ENCODE results near the gene NECAB3.

NECAB3 gene

DNA sequence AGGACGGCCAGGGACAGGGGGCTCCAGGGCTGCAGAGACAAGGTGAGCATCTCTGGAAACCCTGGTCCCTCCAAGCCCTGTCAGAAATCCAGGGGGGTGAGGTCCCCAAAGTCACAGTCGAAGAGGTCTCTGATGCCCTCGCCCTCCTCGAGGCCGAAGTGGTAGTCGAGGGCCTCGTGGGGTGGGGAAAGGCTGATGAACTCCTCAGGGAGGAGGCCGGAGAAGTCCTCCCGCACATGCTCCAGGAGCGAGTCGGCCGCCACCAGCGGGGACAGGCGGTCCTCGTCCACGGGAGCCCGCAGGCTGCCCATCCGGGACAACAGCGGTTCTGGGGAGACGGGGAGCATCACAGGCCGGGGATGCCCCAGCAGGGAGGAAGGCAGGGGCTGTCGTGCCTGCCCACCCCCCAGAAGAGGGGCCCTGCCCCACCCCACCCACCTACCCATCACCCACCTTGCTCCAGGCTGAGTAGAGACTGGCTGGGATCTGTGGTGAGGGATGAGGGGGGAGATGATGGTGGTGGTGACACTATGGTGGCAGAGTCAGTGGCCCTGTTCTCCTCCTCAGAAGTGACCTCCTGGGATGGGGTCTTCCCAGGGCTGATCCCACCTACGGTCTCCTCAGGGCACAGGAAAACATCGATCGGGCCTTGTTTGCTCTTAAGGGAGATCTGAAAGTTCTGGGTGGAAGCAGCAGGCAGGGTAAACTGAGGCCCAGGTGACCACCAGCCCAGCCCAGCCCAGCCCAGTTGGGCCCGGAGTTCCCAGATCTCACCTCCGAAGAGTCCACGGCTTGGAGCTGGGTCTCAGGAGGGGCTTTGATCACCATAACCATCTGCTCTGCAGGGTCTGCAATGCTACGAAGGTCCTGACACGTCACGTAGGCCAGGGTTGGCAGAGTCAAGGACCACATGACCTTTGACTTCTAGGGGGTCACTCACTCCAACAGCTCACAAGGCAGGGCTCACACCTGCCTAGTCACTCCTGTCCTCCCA, 2.7 kb upstream of the NECAB3 start:
- DNase-seq (ENCODE audit: low spot score), result no peak

DNA sequence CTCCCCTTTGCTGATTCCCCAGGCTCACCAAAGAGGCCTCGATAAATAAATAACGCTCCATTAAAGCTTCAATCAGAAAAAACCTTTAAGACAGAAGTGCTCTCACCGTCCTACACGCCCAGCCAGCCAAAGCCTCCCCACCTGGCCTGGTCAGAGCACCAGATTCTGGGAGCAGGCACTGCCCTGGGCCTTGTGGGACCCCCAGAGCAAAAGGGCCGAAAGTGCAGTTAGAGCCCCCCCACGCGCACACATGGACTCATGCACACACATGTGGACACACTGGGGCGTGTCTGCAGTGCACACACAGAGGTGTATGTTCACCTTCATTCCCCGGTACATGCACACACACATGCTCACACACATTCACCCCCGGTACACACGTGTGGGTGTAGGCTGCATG, 1.9 kb upstream of the NECAB3 start:
- DNase-seq (ENCODE audit: low spot score), result no peak

DNA sequence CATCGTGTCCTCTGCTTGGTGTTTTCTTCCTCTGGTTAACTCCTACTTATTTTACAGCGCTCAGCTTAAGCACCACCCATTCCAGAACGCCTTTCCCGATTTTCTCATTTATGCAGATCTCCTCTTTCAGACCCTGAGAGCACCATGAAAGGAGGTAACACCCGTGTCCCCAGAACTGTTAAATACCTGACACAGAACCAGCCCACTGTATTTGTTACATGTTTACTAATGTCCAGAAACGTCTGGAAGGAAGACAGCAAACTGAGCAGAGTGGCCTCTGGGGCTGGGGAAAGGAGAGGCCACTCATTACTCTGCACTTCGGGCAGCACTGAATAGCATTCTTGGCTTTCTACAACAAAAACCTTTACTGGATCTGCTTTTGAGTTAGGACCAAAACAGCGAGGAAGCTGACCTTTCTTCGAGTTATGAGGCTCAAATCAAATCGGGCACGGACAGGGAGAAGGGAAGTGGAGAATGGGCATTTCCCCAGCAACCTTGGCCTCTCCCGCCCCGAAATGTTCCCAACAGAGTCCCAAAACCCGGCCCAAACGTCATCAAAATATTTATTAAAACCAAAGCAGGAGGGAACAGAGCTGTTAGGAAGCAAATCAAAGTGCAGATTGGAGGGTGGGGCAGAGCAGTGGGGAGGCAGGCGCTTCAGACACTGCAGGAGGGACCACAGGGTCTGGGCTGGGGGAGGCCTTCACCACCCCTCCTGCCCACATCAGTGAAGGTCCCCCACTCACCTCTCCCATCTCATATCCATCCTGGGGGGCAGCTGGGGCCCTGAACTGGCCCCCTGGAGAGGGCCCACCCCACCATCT, 1.1 kb upstream of the NECAB3 start:
- DNase-seq (ENCODE audit: low spot score), result peak; percentile 34

DNA sequence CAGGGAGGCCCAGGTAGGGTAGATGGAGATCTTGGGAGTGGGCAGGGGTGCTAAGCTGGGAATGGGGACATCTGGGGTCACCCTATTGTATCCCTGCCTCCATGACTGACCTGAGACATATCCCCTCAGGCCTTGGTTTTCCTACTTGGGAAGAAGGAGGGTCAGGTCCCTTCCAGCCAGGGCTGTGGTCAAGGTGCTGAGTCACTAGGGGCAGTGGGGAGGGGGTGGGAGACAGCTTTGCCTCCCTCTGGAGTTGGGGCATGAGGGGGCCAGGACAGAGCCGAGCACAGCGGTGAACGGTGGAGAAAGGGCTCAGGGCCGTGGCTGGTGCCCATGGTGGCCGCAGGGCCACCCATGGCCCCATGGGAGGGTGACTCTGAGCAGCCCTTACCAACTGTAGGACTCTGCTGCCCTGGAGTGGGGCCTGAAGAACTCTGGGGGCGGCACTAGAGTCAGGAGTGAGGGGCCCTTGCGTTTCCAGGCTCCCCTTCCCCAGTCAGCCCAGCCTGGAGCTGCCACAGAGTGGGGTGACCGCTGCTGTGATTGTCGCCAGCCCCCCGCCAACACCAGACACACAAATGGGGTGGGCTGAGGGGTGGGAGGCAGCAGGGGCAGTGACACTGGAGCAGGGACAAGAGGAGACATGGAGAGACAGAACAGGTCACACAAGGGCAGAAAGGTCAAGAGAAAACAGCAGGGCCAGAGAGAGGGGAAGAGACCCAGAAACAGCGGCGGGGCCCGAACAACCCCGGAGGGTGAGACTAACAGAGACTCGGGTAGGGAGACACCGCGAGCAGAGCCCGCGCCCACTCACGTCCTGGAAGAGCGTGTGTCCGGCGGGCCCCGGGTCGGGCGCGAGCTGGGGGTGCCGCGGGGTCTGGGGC, 576 bp downstream of the NECAB3 start:
- no peak for DNase-seq (ENCODE audit: low spot score)

DNA sequence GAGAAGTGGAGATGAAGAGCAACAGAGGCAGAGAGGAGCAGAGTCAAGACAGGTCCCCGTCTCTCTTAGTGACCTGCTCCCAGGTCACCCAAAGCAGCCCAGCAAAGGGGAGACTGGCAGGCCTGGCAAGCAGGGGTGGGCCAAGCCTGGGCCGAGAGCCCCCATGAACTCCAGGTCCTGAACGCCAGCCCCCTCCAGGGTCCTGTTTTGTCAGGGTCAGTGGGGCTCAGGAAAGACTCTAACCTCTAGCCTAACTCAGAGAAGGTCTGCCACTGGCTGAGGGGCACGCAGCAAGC, 1.2 kb downstream of the NECAB3 start:
- DNase-seq (ENCODE audit: low spot score), result no peak

DNA sequence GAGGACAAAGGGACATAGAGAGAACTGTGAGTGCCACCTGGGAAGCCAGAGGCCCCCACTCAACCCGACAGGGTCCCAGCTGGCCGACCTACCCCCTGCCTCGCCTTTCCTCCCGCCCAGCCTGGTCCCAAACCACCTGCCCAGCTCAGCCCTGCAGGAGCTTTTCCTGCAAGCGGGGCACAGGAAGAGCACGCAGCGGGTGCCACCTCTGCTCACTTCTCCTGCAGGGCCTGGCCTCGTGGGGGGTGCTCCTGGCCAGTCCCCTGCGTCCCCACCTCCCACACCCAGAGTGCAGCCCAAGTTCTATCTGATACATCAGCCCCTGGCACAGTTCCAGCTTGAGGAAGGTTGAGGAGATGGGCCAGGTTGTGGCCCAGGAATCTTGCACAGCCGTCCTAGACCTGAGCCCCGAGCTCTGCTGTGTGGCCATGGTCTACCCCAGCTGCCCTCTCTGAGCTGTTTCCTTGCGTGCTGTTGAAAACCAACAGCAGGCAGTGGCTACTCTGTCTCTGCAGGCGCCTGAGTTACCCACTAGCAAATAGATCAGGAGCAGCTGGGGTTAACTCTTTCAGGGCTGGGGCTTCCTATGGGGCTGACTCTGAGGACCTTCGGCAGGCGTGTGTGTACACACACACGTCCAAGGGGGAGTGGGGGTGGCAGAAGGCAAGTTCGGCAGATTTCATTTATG, 1.7 kb downstream of the NECAB3 start:
- DNase-seq (ENCODE audit: low spot score), result no peak

DNA sequence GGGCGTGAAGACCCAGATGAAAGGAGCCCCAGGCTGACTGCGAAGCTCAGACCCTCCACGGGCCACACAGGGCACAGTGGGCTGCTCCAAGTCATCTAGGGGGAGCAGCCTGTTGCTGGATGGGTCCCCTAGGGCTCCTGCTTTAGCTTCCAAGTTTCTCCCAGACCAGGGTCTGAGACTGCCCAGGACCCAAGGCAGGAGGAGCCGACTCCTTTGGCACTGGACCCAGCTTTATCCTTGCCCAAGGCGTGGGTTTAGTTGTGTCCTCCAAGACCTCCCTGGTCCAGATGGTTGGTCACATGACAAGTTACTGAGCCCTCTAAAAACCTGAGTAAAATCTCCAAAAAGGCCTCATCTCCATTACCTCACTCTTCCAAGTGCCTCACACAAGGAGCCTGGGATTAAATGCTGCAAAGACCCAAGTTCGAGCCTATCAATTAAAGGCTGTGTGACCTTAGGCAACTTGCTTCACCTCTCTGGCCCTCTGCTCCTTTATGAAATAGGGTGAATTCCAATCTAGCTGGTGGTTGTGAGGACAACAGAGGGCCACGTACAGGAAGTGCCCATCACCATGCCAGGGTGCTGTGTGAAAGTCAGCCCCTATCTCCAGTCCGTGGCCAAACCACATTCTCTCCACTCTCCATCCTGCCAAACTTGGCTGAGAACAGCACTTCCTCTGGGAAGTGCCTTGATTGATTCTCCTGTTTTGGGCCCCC, 2.5 kb downstream of the NECAB3 start:
- no peak for DNase-seq (ENCODE audit: low spot score)

DNA sequence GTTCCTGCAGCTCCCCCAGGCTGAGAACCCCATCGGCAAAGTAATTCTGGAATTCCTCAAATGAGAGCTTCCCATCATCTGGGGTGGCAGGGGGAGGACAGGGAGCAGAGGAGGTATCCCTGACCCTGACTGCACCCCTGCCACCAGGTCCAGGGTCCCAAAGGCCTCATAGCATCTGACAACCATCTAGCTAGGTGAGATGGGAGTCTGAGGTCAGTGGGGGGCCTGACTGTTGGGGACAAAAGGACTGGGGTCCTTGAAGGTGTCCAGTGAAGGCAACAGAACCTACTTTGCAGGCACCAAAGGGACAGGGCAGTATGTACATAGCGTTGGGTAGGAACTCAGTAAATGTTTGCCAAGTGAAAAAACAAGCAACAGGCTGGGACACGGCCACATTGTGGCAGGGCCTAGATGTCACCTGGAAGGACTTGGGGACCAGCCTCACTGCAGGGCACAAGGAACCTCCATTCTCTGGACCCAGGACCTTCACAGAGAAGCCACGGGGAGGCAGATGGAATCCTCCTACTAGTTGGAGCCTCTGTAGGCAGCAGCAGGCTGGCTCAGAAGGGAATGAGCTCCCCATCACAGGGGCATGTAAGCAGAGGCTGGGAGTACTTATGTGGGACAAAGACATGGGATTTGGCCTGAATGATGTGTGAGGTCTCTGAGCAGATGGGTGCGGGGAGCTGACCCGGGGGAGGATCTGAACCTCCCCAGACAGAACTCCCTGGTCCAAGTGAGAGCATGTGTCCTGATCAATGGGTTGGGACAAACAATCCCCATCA, 3.3 kb downstream of the NECAB3 start:
- DNase-seq (ENCODE audit: low spot score), result no peak

DNA sequence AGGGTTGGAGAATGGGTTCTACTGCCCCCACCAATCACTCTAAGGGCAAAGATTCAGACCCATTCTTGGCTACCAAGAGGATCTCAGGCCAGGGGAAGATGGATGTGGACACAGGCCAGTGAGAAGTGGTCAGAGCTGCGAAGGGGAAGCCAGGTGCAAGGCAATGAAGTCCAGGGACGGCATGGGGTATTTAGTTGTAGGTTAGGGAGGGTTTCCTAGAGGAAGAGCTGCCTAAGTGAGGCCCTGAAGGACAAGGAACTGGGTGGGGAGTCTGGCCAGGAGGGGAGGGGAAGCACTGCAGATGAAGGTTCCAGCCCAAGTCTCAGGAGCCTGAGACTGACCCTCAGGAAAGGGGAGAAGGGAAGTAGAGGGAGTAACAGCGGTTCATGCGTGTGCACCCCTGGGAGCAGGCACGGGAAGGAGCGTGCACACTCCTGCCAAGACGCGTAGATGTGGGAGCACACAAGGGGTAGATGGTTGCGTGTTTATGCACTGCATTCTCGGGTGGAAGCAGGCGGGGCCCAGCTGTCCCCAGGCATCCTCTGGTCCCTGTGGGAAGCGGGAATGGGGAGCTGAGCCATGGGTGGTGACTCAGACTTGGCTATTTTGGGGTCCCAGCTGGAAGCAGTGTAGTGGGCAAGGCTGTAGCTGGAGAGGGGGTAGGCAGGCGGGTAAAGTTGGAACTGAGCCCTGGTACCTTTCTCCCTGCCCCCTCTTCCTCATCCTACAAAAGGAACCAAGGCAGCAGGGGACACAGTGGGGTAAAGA, 4.2 kb downstream of the NECAB3 start:
- DNase-seq (ENCODE audit: low spot score), result no peak

DNA sequence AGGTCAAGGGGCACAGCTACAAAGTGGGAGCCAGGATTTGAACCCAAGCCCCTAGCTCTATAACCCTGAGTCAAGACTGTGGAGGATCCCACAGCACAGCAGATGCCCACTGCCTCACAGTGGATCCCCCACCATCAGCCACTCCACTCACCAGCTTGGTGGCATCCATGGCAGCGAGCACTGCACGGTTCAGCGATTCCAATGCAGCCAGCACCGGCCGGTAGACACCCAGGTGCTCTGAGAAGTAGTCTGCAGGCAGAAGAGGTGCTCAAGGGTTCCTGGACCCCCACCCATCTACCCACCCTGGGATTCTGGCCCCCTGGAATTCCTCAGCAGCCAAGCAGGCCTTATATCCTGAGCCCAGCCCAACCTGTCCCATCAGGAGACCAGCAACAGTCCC, 5.0 kb downstream of the NECAB3 start:
- no peak for DNase-seq (ENCODE audit: low spot score)

DNA sequence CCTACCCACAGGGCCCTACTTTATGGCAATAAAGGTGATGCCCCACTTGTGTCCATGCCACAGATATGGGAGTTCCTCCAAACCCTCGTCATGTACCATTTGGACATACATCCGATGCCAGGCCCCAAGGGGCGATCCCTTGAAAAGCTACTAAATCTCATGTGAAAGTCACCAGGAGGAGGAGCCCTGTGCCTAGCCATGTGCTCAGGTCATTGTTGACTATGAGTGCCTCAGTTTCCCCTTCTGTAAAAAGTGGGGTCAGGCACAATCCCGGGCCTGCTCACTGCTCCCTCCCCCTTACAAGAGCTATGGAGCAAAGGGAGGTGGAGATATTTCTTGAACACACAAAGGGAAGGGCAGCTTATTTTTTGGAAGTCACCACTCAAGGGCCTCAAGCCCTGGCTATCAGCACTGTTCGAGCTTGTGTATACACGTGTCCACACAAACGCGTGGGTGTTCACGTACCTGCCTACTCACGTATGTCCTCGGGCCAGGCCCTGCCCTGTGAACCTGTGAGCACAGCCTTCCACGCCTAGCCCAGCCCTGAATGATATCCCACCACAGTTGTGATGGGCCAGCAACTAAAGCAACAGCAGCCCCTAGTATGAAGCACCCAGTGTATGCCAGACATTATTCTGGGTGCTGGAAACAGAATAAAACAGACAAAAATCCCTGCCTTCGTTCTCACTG, 5.6 kb downstream of the NECAB3 start:
- no peak for DNase-seq (ENCODE audit: low spot score)

DNA sequence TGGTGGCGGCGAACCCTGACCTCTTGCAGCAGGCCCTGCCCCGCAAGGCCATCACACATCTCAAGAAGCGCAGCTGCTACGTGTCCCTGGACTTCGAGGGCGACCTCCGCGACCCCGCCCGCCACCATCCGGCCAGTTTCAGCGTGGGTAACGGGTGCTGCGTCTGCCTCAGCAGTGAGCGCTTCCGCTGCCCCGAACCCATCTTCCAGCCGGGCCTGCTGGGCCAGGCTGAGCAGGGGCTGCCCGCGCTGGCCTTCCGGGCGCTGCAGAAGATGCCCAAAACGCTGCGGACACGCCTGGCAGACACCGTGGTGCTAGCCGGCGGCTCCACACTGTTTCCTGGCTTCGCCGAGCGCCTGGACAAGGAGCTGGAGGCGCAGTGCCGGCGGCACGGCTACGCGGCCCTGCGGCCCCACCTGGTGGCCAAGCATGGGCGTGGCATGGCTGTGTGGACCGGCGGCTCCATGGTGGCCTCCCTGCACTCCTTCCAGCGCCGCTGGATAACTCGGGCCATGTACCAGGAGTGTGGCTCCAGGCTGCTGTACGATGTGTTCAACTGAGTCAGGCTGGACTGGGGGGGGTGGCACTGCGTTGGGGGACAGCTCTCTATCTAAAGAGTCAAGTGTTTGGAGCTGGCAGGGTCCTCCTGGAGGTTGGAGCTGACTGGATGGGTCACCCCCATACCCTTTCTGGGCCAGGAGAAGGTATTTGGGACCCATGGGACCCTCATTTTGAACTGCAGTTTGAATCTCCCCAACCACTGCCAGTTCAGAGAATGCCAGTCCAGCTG, 6.4 kb downstream of the NECAB3 start:
- DNase-seq (ENCODE audit: low spot score), result peak; percentile 84

DNA sequence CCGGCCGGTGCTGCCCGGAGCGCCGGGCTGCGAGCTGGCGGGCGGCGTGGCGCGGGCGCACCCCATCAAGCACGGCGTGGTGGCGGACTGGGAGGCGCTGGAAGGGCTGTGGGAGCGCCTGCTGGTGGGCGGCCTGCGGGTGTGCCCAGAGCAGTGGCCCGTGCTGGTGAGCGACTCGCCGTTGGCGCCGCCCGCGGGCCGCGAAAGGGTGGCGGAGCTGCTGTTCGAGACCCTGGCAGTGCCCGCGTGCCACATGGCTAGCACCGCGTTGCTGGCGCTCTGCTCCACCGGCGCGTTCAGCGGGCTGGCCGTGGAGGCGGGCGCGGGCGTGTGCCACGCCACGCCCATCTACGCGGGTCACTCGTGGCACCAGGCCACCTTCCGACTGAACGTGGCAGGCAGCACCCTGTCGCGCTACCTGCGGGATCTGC, 7.0 kb downstream of the NECAB3 start:
- DNase-seq (ENCODE audit: low spot score), result no peak

DNA sequence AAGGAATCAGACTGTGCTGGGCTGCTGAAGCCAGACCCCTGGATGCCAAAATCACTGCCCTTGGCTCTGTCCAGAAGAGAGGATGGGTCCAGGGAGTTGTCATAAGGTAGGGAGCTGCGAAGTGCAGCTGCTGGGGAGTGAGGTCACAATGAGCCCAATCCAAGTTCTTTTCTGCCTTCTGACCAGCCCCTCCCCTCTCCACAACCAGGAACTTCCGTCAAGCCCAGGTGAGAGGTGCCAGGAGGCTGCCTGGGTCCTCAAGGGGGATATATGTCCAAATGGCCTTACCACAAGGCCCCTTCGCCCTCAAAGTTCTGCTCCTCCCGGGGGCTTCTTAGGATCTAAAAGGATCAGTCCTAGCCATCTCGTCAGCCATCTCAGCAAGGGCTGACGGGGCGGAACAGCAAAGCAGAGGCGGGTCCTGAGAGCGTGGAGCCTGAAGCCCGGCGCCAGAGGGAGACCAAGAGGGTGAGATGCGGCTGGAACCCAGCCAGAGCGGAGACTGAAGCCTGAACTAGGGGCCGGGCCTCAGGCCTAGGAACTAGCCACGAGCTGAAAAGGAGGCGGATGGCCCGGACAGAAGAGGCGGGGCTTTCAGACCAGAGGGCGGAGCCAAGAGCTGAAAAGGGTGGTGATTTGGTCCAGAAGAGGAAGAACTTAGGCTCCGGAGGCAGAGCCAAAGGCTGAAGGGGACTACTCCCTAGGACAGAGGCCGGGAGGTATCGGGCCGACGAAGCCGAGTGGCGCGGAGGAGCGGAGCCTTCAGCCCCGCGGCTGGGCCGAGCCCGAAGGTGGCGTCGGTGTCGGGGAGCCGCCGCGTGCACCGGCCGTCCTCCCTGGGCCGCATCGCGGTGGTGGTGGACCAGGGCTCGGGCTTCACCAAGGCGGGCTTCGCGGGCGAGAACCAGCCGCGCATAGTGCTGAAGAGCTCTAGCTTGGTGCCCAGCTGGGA, 7.7 kb downstream of the NECAB3 start, which contains the start of gene ACTL10:
TSS of gene ACTL10 (plus strand) at position 651 of the 952 bp plus-strand sequence. CDS start 555 bp downstream, outside the sequence.
- DNase-seq (ENCODE audit: low spot score), result peak; percentile 97

DNA sequence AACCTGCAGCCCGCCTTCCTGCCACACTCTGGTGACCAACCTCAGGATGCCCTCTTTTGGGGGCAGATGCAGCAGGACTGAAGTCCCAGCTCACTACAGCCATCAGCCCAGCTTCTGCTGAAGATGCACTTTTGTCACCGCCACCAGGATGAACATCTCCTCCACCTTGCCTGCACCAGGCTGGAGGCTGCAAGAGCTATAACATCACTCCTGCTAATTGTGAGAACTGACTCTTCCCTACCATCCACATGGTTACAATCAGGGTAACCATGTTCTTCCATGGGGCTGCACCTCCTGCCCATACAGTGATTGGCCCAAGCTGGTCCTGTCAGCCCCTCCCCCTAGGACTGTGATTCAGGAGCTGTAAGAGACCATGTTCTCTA, 9.5 kb downstream of the NECAB3 start:
- no peak for DNase-seq (ENCODE audit: low spot score)

DNA sequence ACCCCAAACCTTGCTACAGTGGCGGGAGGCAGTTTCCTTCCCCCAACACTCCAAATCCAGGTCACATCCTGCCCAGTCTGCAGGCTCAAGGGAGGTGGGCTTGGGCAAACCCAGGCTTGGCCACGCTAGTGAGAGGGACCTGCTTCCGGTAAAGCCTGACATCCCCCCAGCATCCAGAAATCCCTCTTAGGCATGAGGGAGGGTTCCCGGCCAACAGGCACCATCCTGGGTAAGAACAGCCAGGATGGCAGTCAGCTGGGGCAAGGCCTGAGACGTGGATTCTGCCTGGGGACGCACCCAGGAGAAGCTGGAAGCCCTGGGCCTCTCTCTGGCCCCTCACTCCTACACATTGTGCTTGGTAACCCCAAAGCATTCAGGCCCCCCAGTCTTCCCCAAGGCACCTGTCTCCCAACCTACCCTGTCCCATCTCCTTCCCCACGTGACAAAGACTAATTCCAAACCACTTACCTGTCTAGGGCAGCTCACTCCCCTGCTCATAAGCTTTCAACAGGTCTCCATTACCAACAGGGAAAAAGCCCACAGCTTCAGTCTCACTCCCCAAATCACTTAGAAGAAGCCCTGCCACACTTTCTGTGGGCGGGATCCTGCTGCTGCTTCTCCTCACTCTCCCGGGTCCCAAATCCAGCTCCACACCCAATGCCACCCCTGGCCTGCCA, 10.0 kb downstream of the NECAB3 start:
- DNase-seq (ENCODE audit: low spot score), result no peak

All from AG08395 (cell line).